ENCODE measurements around the gene ZBTB16.

ZBTB16 gene

DNA sequence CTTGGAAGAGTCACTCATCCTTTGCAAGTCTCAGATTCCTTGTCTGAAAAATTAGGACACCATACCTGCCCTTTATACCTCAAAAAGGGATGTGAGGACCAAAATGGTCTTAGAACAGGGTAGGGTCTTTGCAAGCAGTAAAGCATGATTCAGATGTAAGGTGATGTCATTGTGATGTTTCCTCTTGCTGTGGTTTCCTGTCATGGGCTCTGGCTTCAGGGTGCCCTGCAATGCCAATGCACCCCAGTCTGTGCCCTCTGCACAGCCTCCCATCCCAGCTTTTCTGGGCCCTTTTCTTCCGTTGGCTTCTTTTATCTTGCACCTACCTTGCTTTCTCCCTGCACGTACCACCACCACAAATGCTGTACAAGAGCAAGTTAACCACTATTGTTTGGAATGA, 148.9 kb downstream of the ZBTB16 start:
- ChIA-PET POLR2A (no interaction called here), CTCF (no interaction called here)
- DNase-seq (ENCODE audit: extremely low spot score): no peak
- TF ChIP-seq CTCF (IDR thresholded peaks at IDR 0.05; ENCODE audit: control extremely low read depth, extremely low read depth, low read depth, missing control alignments): no peak

GRCh38 chr11:114209343-114209742, 149.8 kb downstream of the ZBTB16 start:
- no peak for TF ChIP-seq CTCF (IDR thresholded peaks at IDR 0.05; ENCODE audit: control extremely low read depth, extremely low read depth, low read depth, missing control alignments)
- DNase-seq (ENCODE audit: extremely low spot score): no peak
- ChIA-PET CTCF (no interaction called here), POLR2A (no interaction called here)

GRCh38 chr11:114209904-114210303, 150.4 kb downstream of the ZBTB16 start:
- POLR2A ChIA-PET: no interaction called here
- DNase-seq (ENCODE audit: extremely low spot score): no peak
- CTCF ChIA-PET: no interaction called here
- no peak for TF ChIP-seq CTCF (IDR thresholded peaks at IDR 0.05; ENCODE audit: control extremely low read depth, extremely low read depth, low read depth, missing control alignments)

GRCh38 chr11:114211444-114212121, 152.1 kb downstream of the ZBTB16 start:
- DNase-seq (ENCODE audit: extremely low spot score): no peak
- CTCF ChIA-PET: no interaction called here
- TF ChIP-seq CTCF (IDR thresholded peaks at IDR 0.05; ENCODE audit: control extremely low read depth, extremely low read depth, low read depth, missing control alignments): no peak
- POLR2A ChIA-PET: no interaction called here

DNA sequence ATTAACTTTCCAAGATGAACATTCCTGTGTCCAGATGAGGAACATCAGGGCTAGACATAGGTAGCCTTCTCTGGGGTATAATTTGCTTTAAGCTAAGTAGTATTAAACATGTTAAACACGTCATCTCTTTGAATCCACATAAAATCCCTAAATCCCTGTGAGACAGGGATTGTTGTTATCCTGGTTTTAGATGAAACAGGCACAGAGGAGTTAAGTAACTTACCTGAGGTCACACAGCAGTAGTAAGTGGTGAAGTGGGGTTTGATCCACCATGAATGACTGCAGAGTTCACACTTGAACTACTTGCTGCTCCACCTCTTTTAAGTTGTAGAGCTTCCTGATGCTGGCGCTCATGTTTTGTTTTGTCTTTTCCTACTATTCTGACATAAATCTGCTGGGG, 154.1 kb downstream of the ZBTB16 start:
- ChIA-PET CTCF (interaction anchor here (1.3 kb wide), 1 partner anchor 48 kb away, joined by 3 read pairs; no protein-coding TSS in a partner anchor), POLR2A (no interaction called here)
- TF ChIP-seq CTCF (IDR thresholded peaks at IDR 0.05; ENCODE audit: control extremely low read depth, extremely low read depth, low read depth, missing control alignments): no peak
- no peak for DNase-seq (ENCODE audit: extremely low spot score)

GRCh38 chr11:114215428-114215827, 155.9 kb downstream of the ZBTB16 start:
- no peak for TF ChIP-seq CTCF (IDR thresholded peaks at IDR 0.05; ENCODE audit: control extremely low read depth, extremely low read depth, low read depth, missing control alignments)
- CTCF ChIA-PET: interaction anchor here (0.9 kb wide), 1 partner anchor 31 kb away, joined by 3 read pairs; no protein-coding TSS in a partner anchor
- POLR2A ChIA-PET: no interaction called here
- no peak for DNase-seq (ENCODE audit: extremely low spot score)

Data from GM10248 (cell line).